Testis (tissue), 2 donors: ENCODE measurements around the gene HJV.

Experiments
- POLR2A ChIP-seq: fragments of 450-650 bp; IDR thresholded peaks from one replicate; pipeline ENCODE4 v1.6.1; 2017; ENCODE audit warnings: antibody characterized with exemption, mild to moderate bottlenecking, moderate library complexity
- TF ChIP-seq, protein P1 (sequence below), 3 experiments: fragments of 450-650 bp in 2 of 3; fragments of 200-600 bp in 1 of 3; sonication (generic) in 1 of 3; IDR thresholded peaks; one replicate each; pipeline ENCODE4 v1.5.1; 2016 to 2019; ENCODE audit warnings: antibody characterized with exemption in 3 of 3, mild to moderate bottlenecking in 2 of 3, moderate library complexity in 1 of 3

DNA sequence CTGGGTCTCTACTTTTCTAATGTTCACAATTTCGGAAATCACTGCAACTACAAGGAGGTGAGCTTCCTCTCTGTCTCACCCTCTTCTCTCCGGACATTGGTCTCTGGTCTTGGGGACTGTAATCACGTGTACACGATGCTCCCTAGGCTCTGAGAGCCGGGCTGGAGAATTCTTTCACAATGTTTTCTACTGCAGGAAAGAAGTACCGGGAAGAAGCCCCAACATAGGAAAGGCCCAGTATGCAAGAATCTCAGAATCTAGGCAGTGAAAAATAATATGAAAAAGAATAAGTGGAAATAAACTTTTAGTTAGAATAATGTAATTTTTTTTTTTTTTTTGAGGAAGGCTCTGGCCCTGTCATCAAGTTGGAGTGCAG is 13.5 kb upstream of the HJV start:
- TF ChIP-seq, protein P1, sequence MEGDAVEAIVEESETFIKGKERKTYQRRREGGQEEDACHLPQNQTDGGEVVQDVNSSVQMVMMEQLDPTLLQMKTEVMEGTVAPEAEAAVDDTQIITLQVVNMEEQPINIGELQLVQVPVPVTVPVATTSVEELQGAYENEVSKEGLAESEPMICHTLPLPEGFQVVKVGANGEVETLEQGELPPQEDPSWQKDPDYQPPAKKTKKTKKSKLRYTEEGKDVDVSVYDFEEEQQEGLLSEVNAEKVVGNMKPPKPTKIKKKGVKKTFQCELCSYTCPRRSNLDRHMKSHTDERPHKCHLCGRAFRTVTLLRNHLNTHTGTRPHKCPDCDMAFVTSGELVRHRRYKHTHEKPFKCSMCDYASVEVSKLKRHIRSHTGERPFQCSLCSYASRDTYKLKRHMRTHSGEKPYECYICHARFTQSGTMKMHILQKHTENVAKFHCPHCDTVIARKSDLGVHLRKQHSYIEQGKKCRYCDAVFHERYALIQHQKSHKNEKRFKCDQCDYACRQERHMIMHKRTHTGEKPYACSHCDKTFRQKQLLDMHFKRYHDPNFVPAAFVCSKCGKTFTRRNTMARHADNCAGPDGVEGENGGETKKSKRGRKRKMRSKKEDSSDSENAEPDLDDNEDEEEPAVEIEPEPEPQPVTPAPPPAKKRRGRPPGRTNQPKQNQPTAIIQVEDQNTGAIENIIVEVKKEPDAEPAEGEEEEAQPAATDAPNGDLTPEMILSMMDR (IDR thresholded peaks at IDR 0.05): no peak
- TF ChIP-seq POLR2A: no peak
